SK-N-SH treated with all-trans-retinoic acid at 6 μM for 48 hours (cell line): ENCODE data around the gene NKX2-3.

ENCODE experiments used
- CREB5 ChIP-seq: fragments of 250-450 bp; sonication (Bioruptor Pico); IDR thresholded peaks from 2 replicates; pipeline ENCODE4 v1.5.1; 2020; ENCODE audit warnings: low read depth, mild to moderate bottlenecking, moderate library complexity
- CSDC2 ChIP-seq: fragments of 250-450 bp; sonication (Bioruptor Pico); IDR thresholded peaks from 2 replicates; pipeline ENCODE4 v1.5.0; 2020; ENCODE audit warnings: mild to moderate bottlenecking, moderate library complexity
- CSRNP3 ChIP-seq: fragments of 250-450 bp; sonication (Bioruptor Pico); IDR thresholded peaks from 2 replicates; pipeline ENCODE4 v1.5.1; 2021; ENCODE audit warnings: mild to moderate bottlenecking, moderate library complexity
- GLIS3 ChIP-seq: fragments of 250-450 bp; sonication (Bioruptor Pico); IDR thresholded peaks from 2 replicates; pipeline ENCODE4 v1.5.0; 2020; ENCODE audit warnings: mild to moderate bottlenecking, moderate library complexity
- ISL1 ChIP-seq: fragments of 250-450 bp; sonication (Bioruptor Pico); IDR thresholded peaks from 2 replicates; pipeline ENCODE4 v2.1.2; 2022; ENCODE audit warnings: mild to moderate bottlenecking, moderate library complexity
- PATZ1 ChIP-seq: fragments of 250-450 bp; sonication (Bioruptor Pico); IDR thresholded peaks from 2 replicates; pipeline ENCODE4 v1.8.0; 2020; ENCODE audit warnings: mild to moderate bottlenecking, moderate library complexity, borderline replicate concordance
- POU6F1 ChIP-seq: fragments of 250-450 bp; sonication (Bioruptor Pico); IDR thresholded peaks from 2 replicates; pipeline ENCODE4 v1.8.0; 2021; ENCODE audit warnings: low read depth, mild to moderate bottlenecking, moderate library complexity, borderline replicate concordance
- RARB ChIP-seq: fragments of 250-450 bp; sonication (Bioruptor Pico); IDR thresholded peaks from 2 replicates; pipeline ENCODE4 v1.8.0; 2021; ENCODE audit warnings: mild to moderate bottlenecking, moderate library complexity
- TSHZ2 ChIP-seq: fragments of 250-450 bp; sonication (Bioruptor Pico); IDR thresholded peaks from 2 replicates; pipeline ENCODE4 v1.5.0; 2020; ENCODE audit warnings: mild to moderate bottlenecking, moderate library complexity
- ZFP3 ChIP-seq: fragments of 250-450 bp; sonication (Bioruptor Pico); IDR thresholded peaks from 2 replicates; pipeline ENCODE4 v1.5.0; 2020; ENCODE audit warnings: mild to moderate bottlenecking, moderate library complexity
- ZFP30 ChIP-seq: fragments of 450-650 bp; formaldehyde crosslinking; IDR thresholded peaks from 2 replicates; pipeline ENCODE4 v1.5.0; 2022; ENCODE audit warnings: mild to moderate bottlenecking, moderate library complexity
- ZNF565 ChIP-seq: fragments of 450-650 bp; formaldehyde crosslinking; conservative IDR thresholded peaks from 2 replicates; pipeline ENCODE4 v1.5.0; 2020; ENCODE audit warnings: low read depth, mild to moderate bottlenecking, moderate library complexity

GRCh38 chr10:99524736-99525380, 7.9 kb upstream of the NKX2-3 start:
- no peak for TF ChIP-seq ZFP30 (CRISPR knock-in tag)
- TF ChIP-seq PATZ1 (CRISPR knock-in tag): no peak
- TF ChIP-seq CREB5: no peak
- TF ChIP-seq POU6F1 (CRISPR knock-in tag): no peak
- no peak for TF ChIP-seq ISL1
- no peak for TF ChIP-seq TSHZ2 (CRISPR knock-in tag)
- no peak for TF ChIP-seq GLIS3
- TF ChIP-seq RARB (CRISPR knock-in tag): no peak
- TF ChIP-seq ZFP3: no peak
- no peak for TF ChIP-seq CSRNP3 (CRISPR knock-in tag)
- no peak for TF ChIP-seq CSDC2 (CRISPR knock-in tag)
- no peak for TF ChIP-seq ZNF565 (CRISPR knock-in tag)
